Gastrocnemius medialis (tissue), 4 donors: ENCODE results near the gene PPP1R16B.

Experiments
- CTCF ChIP-seq, 5 experiments: fragments of 450-650 bp in 3 of 5; fragments of 200-600 bp in 2 of 5; sonication (generic) in 2 of 5; IDR thresholded peaks in 4 of 5; conservative IDR thresholded peaks in 1 of 5; 1 replicate in 4 of 5; 2 replicates in 1 of 5; pipeline ENCODE4 v1.5.1; 2016 to 2019; ENCODE audit warnings: antibody characterized with exemption in 5 of 5, mild to moderate bottlenecking in 3 of 5, moderate library complexity in 3 of 5
- POLR2A ChIP-seq, 2 donors: fragments of 450-650 bp; IDR thresholded peaks; one replicate each; pipeline ENCODE4 v1.6.1; 2017; ENCODE audit warnings: antibody characterized with exemption in 2 of 2, mild to moderate bottlenecking in 2 of 2, moderate library complexity in 2 of 2

DNA sequence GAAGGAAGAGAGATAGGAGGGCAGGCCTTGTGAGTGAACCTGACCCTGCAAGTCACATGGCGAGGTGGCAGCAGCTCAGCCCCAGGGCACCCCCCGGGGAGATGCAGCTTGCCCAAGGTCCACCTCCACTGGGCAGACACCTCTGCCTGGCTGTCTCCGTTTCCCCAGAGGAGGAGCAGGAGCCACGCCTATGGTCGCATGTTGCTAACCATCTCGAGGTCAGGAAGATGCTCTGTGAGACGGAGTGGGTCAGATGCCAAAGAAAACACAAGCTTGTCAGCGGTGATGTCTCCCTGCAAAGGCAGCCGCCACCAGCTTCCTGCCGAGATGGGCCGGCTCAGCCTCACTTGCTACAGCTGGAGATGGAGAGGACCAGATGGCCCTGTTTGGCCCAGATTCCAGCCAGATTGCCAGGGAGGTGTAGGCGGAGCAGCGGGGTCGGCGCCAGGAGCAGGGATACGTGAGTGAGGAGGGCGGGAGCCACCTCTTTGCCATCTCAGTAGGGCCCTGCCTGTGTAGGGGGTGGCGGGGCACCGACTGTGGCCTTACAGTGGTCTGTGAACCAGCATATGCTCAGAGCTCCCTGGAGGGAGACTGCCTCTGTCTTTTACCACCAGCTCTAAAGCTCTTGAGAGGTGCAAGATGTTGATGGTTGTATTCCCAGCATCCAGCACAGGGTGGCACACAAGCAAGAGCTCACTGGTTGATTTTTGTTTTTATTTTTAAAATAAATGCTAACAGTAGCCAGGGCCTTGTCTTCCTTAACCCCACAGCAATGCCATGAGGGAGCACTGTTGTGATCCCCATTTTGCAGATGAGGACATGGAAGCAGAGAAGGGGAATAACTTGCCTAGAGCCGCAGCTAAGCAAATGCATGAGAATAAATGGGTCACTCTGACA, 77.8 kb downstream of the PPP1R16B start:
- TF ChIP-seq CTCF (IDR thresholded peaks at IDR 0.05 in 4 of 5, conservative IDR thresholded peaks at IDR 0.05 in 1 of 5), result no peak
- no peak for TF ChIP-seq POLR2A (IDR thresholded peaks at IDR 0.05)
